NCI-H1105 (cell line): ENCODE data around the gene SLC25A41.
A peak's percentile ranks its signal among the peaks of the same experiment; 100 is the strongest.

ENCODE experiments used
- DNase-seq: peaks from one replicate; lab custom pipeline; 2025; lab: John Stamatoyannopoulos, UW

SLC25A41 gene

GRCh38 chr19:6460099-6460884, 26.7 kb upstream of the SLC25A41 start:
- peak; percentile 97 for DNase-seq

GRCh38 chr19:6459262-6460098, 25.9 kb upstream of the SLC25A41 start, which contains the start of gene SLC25A23:
Gene SLC25A23 (minus strand): TSS chr19:6459792. CDS start chr19:6459628, 164 bp downstream.
- DNase-seq = peak; percentile 30

DNA sequence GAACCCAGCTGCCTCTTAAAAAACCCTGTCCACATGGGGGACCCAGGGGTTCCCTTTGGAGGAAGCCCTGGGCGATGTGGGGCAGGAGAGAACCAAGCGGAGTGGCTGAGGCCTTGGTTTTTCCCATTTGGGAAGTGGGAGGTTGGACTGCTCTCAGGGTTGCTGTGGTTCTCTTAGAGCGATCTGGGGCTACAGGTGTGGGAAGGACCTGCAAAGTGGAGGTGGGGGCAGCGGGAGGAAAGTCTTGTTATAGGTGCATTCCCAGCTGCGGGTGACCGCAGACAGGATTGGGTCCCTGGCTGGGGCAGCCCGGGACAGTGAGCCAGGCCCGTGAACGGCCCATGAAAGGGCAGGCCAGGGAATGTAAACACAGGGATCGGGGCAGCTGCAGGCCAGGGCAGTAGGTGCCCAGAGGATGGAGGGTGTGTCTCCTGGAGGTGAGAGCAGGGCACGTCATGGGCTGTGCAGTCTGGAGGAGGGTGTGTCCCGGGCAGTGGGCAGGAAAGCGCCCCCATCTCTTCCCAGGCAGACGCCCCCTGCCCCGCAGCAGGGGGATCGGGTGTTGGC, 25.2 kb upstream of the SLC25A41 start:
- DNase-seq = no peak

DNA sequence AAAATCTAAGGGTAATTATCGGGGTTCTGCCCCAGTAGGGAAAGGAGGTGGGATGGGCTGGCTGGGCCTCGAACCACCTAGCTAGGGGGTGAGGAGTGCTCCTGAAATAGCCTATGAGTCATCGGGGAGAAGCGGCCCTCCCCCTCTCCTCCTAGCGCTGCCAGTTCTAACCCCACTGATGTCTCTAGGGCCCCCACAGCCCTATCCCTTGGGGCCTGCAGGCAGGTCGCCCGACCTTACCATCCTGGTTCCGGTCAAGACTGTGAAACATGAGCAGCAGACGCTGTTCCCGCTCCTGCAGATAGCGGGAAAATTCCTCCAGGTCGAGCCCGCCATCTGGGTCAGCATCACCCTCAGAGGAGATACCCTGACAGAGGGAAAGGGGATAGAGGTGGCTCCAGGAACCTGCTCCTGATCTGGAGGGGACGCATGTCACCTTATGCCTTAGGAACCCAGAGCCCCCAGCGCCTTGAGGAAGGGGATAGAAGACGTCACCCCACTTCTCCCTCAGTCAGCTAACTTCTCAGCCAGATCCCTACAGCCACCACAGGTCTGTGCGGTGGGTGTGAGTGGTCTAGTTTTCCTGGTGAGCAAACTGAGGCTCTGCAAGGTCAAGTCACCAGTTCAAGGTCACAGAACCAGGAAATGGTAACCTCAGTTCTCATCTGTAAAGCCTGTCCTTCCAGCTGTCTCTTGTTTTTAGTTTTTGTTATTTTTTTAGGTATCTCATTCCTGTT, 24.6 kb upstream of the SLC25A41 start:
- DNase-seq = no peak

- no peak for DNase-seq
These were observed 22.4 kb upstream of the SLC25A41 start for GRCh38 chr19:6455924-6456323.

GRCh38 chr19:6453951-6454565, 20.5 kb upstream of the SLC25A41 start:
- no peak for DNase-seq

GRCh38 chr19:6452899-6453298, 19.3 kb upstream of the SLC25A41 start:
- DNase-seq = no peak

- DNase-seq = no peak
These were observed 18.7 kb upstream of the SLC25A41 start for GRCh38 chr19:6452223-6452614.

GRCh38 chr19:6451583-6452222, 18.1 kb upstream of the SLC25A41 start:
- no peak for DNase-seq

DNA sequence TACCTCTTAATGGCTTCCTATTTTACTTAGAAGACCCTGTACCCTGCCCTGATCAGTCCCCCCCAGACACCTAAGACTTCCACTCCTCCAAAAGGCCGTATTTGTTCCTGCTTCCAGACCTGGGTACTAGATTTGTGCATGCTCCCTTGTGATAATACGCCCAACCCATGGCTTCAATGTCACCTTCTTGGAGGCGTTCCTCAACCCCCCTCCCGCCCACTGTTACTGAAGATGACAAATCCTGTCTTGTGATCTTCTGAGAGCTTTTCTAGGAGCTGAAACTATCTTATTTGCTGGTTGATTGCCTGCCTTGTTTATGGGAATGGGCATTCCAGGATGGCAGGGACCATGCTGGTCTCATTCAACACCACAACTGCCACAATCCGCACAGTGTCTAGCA, 16.6 kb upstream of the SLC25A41 start:
- no peak for DNase-seq

- no peak for DNase-seq
These were observed 14.5 kb upstream of the SLC25A41 start for GRCh38 chr19:6448045-6448444.

DNA sequence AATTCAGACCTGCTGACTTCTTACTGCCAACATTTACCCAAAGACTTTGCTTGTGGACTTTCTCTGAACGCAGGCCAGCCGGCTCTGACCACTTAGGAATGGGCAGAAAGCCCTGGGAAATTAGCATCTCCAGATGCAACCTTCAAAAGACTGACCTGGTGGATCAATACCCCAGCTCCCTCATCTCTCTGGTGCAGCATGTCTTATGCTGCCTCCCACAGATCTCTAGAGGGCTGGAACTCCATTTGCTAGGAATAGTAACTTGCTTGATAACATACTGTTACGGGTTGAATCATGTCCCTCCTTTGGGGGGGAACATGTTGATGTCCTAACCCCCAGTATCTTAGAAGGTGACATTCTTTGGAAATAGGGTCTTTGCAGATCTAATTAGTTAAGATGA, 12.9 kb upstream of the SLC25A41 start:
- DNase-seq = no peak

- no peak for DNase-seq
These were observed 10.4 kb upstream of the SLC25A41 start for GRCh38 chr19:6443986-6444385.

DNA sequence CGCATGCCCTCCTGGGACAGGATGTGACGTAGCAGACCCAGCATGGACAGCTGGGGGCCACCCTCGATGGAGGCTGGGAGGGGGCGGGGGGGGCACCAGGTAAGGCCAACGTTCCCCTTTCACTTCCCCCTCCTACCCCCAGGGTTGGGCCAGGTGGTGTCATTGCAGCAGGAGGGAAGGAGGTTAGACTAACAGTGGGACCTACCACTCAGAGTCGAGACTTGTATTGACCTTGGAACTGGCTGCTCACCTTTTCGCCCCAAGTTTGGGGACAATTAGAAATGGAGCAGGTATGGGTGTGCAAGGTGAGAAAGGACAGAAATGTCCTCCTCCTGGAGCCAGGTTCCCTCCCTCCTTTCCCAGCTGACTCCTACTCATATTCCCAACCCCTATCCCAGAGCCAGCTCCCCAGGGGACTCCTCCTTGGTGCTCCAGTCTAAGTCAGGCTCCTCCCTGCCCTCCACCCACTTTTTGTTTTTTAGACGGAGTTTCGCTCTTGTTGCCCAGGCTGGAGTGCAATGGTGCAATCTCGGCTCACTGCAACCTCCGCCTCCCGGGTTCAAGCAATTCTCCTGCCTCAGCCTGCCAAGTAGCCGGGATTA, 8.6 kb upstream of the SLC25A41 start:
- no peak for DNase-seq

GRCh38 chr19:6440905-6441304, 7.3 kb upstream of the SLC25A41 start:
- DNase-seq = no peak

GRCh38 chr19:6439743-6440142, 6.2 kb upstream of the SLC25A41 start:
- no peak for DNase-seq

GRCh38 chr19:6433165-6433564, 398 bp downstream of the SLC25A41 start:
- no peak for DNase-seq

DNA sequence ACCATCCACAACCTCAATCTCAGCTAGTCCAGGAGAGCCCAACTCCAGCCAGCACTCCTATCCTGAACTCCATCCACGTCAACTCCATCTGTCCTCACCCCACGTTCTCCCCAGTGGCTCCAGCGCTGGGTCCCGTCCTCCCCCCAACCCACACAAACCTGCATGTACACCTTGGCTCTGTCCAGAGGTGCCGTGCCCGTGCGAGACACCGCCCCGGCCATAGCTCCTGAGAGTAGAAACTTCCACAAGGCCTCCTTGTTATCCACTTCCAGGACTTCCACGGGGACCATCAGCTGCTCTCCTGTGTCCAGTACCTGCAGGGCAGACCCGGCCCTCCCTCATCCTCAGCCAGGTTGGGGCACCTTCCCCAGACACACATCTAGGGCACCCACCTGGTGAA, 1.7 kb downstream of the SLC25A41 start:
- DNase-seq = no peak

GRCh38 chr19:6429419-6430221, 3.9 kb downstream of the SLC25A41 start:
- no peak for DNase-seq
